Loucy (cell line): Measurements from ENCODE around the gene BST2.

Experiments used
- H2AFZ ChIP-seq: fragments of 200-600 bp; sonication (generic); 2 replicates; pipeline ENCODE4 v1.6.0; 2016; ENCODE audit warnings: antibody characterized with exemption, mild to moderate bottlenecking, low read length, moderate library complexity
- H3F3A ChIP-seq: fragments of 200-600 bp; 2 replicates; pipeline ENCODE4 v1.6.0; 2016; ENCODE audit warnings: antibody characterized with exemption, low read depth, mild to moderate bottlenecking
- H3K27me3 ChIP-seq: fragments of 200-600 bp; sonication (generic); 2 replicates; pipeline ENCODE4 v1.6.1; 2014; ENCODE audit warnings: low read length, mild to moderate bottlenecking; ENCODE audit not compliant: insufficient read depth, poor library complexity, severe bottlenecking
- H3K36me3 ChIP-seq: fragments of 200-600 bp; sonication (generic); 2 replicates; pipeline ENCODE4 v1.6.1; 2016; ENCODE audit warnings: low read length; ENCODE audit not compliant: insufficient read depth
- H3K4me1 ChIP-seq: fragments of 200-600 bp; sonication (generic); 2 replicates; pipeline ENCODE4 v1.5.1; 2014; ENCODE audit warnings: low read length, mild to moderate bottlenecking; ENCODE audit not compliant: insufficient read depth, poor library complexity, severe bottlenecking
- H3K4me2 ChIP-seq: fragments of 200-600 bp; sonication (generic); 2 replicates; pipeline ENCODE4 v1.6.0; 2014; ENCODE audit warnings: antibody characterized with exemption, low read length, low read depth, mild to moderate bottlenecking; ENCODE audit not compliant: poor library complexity, severe bottlenecking
- H3K4me3 ChIP-seq: fragments of 200-600 bp; sonication (generic); 2 replicates; pipeline ENCODE4 v1.5.1; 2014; ENCODE audit warnings: low read length, mild to moderate bottlenecking, mixed read lengths; ENCODE audit not compliant: poor library complexity, severe bottlenecking
- H3K79me2 ChIP-seq: fragments of 200-600 bp; sonication (generic); 2 replicates; pipeline ENCODE4 v1.6.1; 2014; ENCODE audit warnings: low read length; ENCODE audit not compliant: insufficient read depth
- H3K9ac ChIP-seq: fragments of 200-600 bp; sonication (generic); 2 replicates; pipeline ENCODE4 v1.6.0; 2014; ENCODE audit warnings: mild to moderate bottlenecking, low read depth, low read length, moderate library complexity; ENCODE audit not compliant: poor library complexity, severe bottlenecking
- H3K9me2 ChIP-seq: fragments of 200-600 bp; sonication (generic); replicated peaks from 2 replicates; pipeline ENCODE4 v1.6.1; 2016; ENCODE audit warnings: low read depth, low read length, mixed read lengths
- H3K9me3 ChIP-seq: fragments of 200-600 bp; sonication (generic); 2 replicates; pipeline ENCODE4 v1.6.1; 2014; ENCODE audit warnings: mild to moderate bottlenecking, antibody characterized with exemption, low read length, low read depth; ENCODE audit not compliant: insufficient read depth
- H4K20me1 ChIP-seq: fragments of 200-600 bp; sonication (generic); 2 replicates; pipeline ENCODE4 v1.6.0; 2014; ENCODE audit warnings: antibody characterized with exemption, low read length, mild to moderate bottlenecking; ENCODE audit not compliant: insufficient read depth, poor library complexity, severe bottlenecking
- EZH2phosphoT487 ChIP-seq: fragments of 200-600 bp; IDR thresholded peaks from 2 replicates; pipeline ENCODE4 v1.6.1; 2018; ENCODE audit warnings: antibody characterized with exemption, mild to moderate bottlenecking, moderate library complexity, borderline replicate concordance
- TF ChIP-seq, protein P1 (sequence below): fragments of 200-600 bp; sonication (generic); conservative IDR thresholded peaks from 2 replicates; pipeline ENCODE4 v1.5.1; 2014; ENCODE audit warnings: mild to moderate bottlenecking, antibody characterized with exemption, low read length

BST2 gene

GRCh38 chr19:17359905-17360800 lies 45.3 kb downstream of the BST2 start:
- Histone ChIP-seq H3K27me3 (no peaks in the 10 kb centered on the region), H3K36me3 (no peaks in the 10 kb centered on the region), H3K9me2 (no peaks in the 10 kb centered on the region), H3K4me3 (no peak overlapping the region), H2AFZ (no peak overlapping the region), H3F3A (no peaks in the 10 kb centered on the region), H3K79me2 (no peaks in the 10 kb centered on the region), H4K20me1 (no peaks in the 10 kb centered on the region), H3K9ac (no peak overlapping the region), H3K9me3 (no peaks in the 10 kb centered on the region), H3K4me2 (no peak overlapping the region), H3K4me1 (no peaks in the 10 kb centered on the region)
- TF ChIP-seq, protein P1, sequence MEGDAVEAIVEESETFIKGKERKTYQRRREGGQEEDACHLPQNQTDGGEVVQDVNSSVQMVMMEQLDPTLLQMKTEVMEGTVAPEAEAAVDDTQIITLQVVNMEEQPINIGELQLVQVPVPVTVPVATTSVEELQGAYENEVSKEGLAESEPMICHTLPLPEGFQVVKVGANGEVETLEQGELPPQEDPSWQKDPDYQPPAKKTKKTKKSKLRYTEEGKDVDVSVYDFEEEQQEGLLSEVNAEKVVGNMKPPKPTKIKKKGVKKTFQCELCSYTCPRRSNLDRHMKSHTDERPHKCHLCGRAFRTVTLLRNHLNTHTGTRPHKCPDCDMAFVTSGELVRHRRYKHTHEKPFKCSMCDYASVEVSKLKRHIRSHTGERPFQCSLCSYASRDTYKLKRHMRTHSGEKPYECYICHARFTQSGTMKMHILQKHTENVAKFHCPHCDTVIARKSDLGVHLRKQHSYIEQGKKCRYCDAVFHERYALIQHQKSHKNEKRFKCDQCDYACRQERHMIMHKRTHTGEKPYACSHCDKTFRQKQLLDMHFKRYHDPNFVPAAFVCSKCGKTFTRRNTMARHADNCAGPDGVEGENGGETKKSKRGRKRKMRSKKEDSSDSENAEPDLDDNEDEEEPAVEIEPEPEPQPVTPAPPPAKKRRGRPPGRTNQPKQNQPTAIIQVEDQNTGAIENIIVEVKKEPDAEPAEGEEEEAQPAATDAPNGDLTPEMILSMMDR = no peak
- TF ChIP-seq EZH2phosphoT487 = no peak

GRCh38 chr19:17358395-17358794 lies 47.0 kb downstream of the BST2 start:
- Histone ChIP-seq H3K79me2 (no peaks in the 10 kb centered on the region), H3K27me3 (no peaks in the 10 kb centered on the region), H3K4me1 (no peaks in the 10 kb centered on the region), H4K20me1 (no peaks in the 10 kb centered on the region), H3K36me3 (no peaks in the 10 kb centered on the region), H3F3A (no peaks in the 10 kb centered on the region), H2AFZ (no peak overlapping the region), H3K9ac (no peak overlapping the region), H3K9me2 (no peaks in the 10 kb centered on the region), H3K4me2 (no peak overlapping the region), H3K9me3 (no peaks in the 10 kb centered on the region), H3K4me3 (no peak overlapping the region)
- TF ChIP-seq, protein P1 = no peak
- TF ChIP-seq EZH2phosphoT487 = no peak

GRCh38 chr19:17357724-17358123 lies 47.7 kb downstream of the BST2 start:
- Histone ChIP-seq H2AFZ (no peak overlapping the region), H3K9me3 (no peaks in the 10 kb centered on the region), H3K36me3 (no peaks in the 10 kb centered on the region), H3K9ac (no peak overlapping the region), H3K4me3 (no peak overlapping the region), H3K4me2 (no peak overlapping the region), H3K4me1 (no peaks in the 10 kb centered on the region), H3K9me2 (no peaks in the 10 kb centered on the region), H3K27me3 (no peaks in the 10 kb centered on the region), H3F3A (no peaks in the 10 kb centered on the region), H4K20me1 (no peaks in the 10 kb centered on the region), H3K79me2 (no peaks in the 10 kb centered on the region)
- no peak for TF ChIP-seq EZH2phosphoT487
- TF ChIP-seq, protein P1 = no peak
